NCI-H1436 (cell line): Measurements from ENCODE around the gene BABAM1.

Experiments
- DNase-seq: peaks from one replicate; lab custom pipeline; 2025; lab: John Stamatoyannopoulos, UW

BABAM1 gene

GRCh38 chr19:17323300-17323963 is 56.2 kb downstream of the BABAM1 start:
- DNase-seq, result no peak

- no peak for DNase-seq
These were observed 56.7 kb downstream of the BABAM1 start for GRCh38 chr19:17323964-17324332.

- DNase-seq, result no peak
These were observed 57.3 kb downstream of the BABAM1 start for GRCh38 chr19:17324357-17325114.

- DNase-seq, result no peak
These were observed 57.9 kb downstream of the BABAM1 start for GRCh38 chr19:17325133-17325532.

- no peak for DNase-seq
These were observed 58.8 kb downstream of the BABAM1 start for GRCh38 chr19:17325881-17326594.

GRCh38 chr19:17326595-17326966 is 59.3 kb downstream of the BABAM1 start:
- DNase-seq, result no peak

GRCh38 chr19:17327068-17327653 is 59.9 kb downstream of the BABAM1 start:
- no peak for DNase-seq

- no peak for DNase-seq
These were observed 60.6 kb downstream of the BABAM1 start for GRCh38 chr19:17327654-17328516.
